Measurements from ENCODE around the gene TTLL5.

GRCh38 chr14:75968456-75968855 is 307.4 kb downstream of the TTLL5 start:
- TF ChIP-seq CTCF (IDR thresholded peaks at IDR 0.05): no peak
- TF ChIP-seq POLR2A (IDR thresholded peaks at IDR 0.05): no peak
- no peak for TF ChIP-seq POLR2AphosphoS5 (IDR thresholded peaks at IDR 0.05)
